HepG2 (cell line): ENCODE data around the gene ZFPL1. TPM values are rescaled to one million over a fixed set of nuclear protein-coding genes. Genes with fewer than 3 reads are reported as not detected.
A peak's percentile ranks its signal among the peaks of the same experiment; 100 is the strongest.

Experiments used
- CAMTA2 ChIP-seq: sonication (generic); formaldehyde crosslinking; IDR thresholded peaks from 2 replicates; pipeline ENCODE4 v1.4.0; 2020; ENCODE audit warnings: mild to moderate bottlenecking, missing genetic modification reagents, borderline replicate concordance
- ELF4 ChIP-seq: sonication (generic); formaldehyde crosslinking; IDR thresholded peaks from 2 replicates; pipeline ENCODE4 v1.5.0; 2020; ENCODE audit warnings: missing genetic modification reagents, mild to moderate bottlenecking, moderate library complexity, borderline replicate concordance
- ETV5 ChIP-seq: IDR thresholded peaks from 2 replicates; pipeline ENCODE4 v1.6.1; 2018; ENCODE audit warnings: missing biosample characterization, missing genetic modification reagents, inconsistent platforms, borderline replicate concordance
- JDP2 ChIP-seq: sonication (generic); formaldehyde crosslinking; IDR thresholded peaks from 2 replicates; pipeline ENCODE4 v1.8.1; 2022; ENCODE audit warnings: missing genetic modification reagents, borderline replicate concordance
- KAT8 ChIP-seq: IDR thresholded peaks from 2 replicates; pipeline ENCODE4 v1.6.1; 2016; ENCODE audit warnings: missing genetic modification reagents, missing compliant biosample characterization
- NBN ChIP-seq: fragments of 450-650 bp; conservative IDR thresholded peaks from 2 replicates; pipeline ENCODE4 v1.6.1; 2017
- NR2C2 ChIP-seq: sonication (generic); formaldehyde crosslinking; IDR thresholded peaks from 2 replicates; pipeline ENCODE4 v1.4.0; 2020; ENCODE audit warnings: missing genetic modification reagents, mild to moderate bottlenecking, moderate library complexity, borderline replicate concordance
- PTBP1 ChIP-seq: fragments of 200-400 bp; formaldehyde crosslinking; IDR thresholded peaks from 2 replicates; pipeline ENCODE4 v1.6.1; 2018; ENCODE audit warnings: low read length, low read depth; ENCODE audit not compliant: poor library complexity, severe bottlenecking
- SP5 ChIP-seq: IDR thresholded peaks from 2 replicates; pipeline ENCODE4 v1.6.1; 2016; ENCODE audit warnings: low read depth, borderline replicate concordance
- TCF7 ChIP-seq: sonication (generic); IDR thresholded peaks from 2 replicates; pipeline ENCODE4 v1.6.1; 2016; ENCODE audit warnings: antibody characterized with exemption, low read depth
- ZFY ChIP-seq: sonication (generic); formaldehyde crosslinking; IDR thresholded peaks from 2 replicates; pipeline ENCODE4 v1.4.0; 2020; ENCODE audit warnings: missing genetic modification reagents
- ZNF33B ChIP-seq: sonication (generic); formaldehyde crosslinking; IDR thresholded peaks from 2 replicates; pipeline ENCODE4 v1.5.1; 2020; ENCODE audit warnings: mild to moderate bottlenecking, missing genetic modification reagents
- ZNF747 ChIP-seq: sonication (generic); formaldehyde crosslinking; IDR thresholded peaks from 2 replicates; pipeline ENCODE4 v1.8.1; 2023; ENCODE audit warnings: missing genetic modification reagents, mild to moderate bottlenecking, borderline replicate concordance
- polyA plus RNA-seq, 8 experiments: library from polyadenylated mRNA; depleted of rRNA in 3 of 8; stranded (reverse) in 7 of 8; unstranded in 1 of 8; fragments of >200 nt; fragmentation: Illumina TruSeq in 4 of 8; extraction: Trizol in 4 of 8; gene quantifications; 2 replicates each; pipeline versions ENCODE4 v1.2.1 to v1.2.3, GENCODE V29; 2011 to 2016; ENCODE audit warnings: low read depth in 4 of 8, missing spikeins in 1 of 8, mixed read lengths in 1 of 8; ENCODE audit not compliant: insufficient read depth in 1 of 8
- total RNA-seq, 5 experiments: library from RNA; depleted of rRNA; stranded (reverse); fragments of >200 nt; fragmentation: Illumina TruSeq; extraction: Trizol; gene quantifications; 2 replicates each; pipeline ENCODE4 v1.2.3, GENCODE V29; 2016; ENCODE audit warnings: low read depth in 1 of 5
- TF ChIP-seq, protein P1 (sequence below): sonication (generic); formaldehyde crosslinking; IDR thresholded peaks from 2 replicates; pipeline ENCODE4 v1.5.1; 2020; ENCODE audit warnings: mild to moderate bottlenecking, missing genetic modification reagents, moderate library complexity
- TF ChIP-seq, protein P2 (sequence below): sonication (generic); formaldehyde crosslinking; IDR thresholded peaks from 2 replicates; pipeline ENCODE4 v1.4.0; 2020; ENCODE audit warnings: missing genetic modification reagents, mild to moderate bottlenecking, borderline replicate concordance
- TF ChIP-seq, protein P3 (sequence below): IDR thresholded peaks from 2 replicates; pipeline ENCODE4 v1.6.1; 2016; ENCODE audit warnings: low read depth, control low read depth
- TF ChIP-seq, protein P4 (sequence below): sonication (generic); formaldehyde crosslinking; IDR thresholded peaks from 2 replicates; pipeline ENCODE4 v1.4.0; 2020; ENCODE audit warnings: missing genetic modification reagents

ZFPL1 gene
- total and polyA plus RNA-seq, 2 of the 13 experiments (the other 11 are each of a cell fraction or from before 2014, with no cell fraction given): 32.2 to 56.0 TPM

DNA sequence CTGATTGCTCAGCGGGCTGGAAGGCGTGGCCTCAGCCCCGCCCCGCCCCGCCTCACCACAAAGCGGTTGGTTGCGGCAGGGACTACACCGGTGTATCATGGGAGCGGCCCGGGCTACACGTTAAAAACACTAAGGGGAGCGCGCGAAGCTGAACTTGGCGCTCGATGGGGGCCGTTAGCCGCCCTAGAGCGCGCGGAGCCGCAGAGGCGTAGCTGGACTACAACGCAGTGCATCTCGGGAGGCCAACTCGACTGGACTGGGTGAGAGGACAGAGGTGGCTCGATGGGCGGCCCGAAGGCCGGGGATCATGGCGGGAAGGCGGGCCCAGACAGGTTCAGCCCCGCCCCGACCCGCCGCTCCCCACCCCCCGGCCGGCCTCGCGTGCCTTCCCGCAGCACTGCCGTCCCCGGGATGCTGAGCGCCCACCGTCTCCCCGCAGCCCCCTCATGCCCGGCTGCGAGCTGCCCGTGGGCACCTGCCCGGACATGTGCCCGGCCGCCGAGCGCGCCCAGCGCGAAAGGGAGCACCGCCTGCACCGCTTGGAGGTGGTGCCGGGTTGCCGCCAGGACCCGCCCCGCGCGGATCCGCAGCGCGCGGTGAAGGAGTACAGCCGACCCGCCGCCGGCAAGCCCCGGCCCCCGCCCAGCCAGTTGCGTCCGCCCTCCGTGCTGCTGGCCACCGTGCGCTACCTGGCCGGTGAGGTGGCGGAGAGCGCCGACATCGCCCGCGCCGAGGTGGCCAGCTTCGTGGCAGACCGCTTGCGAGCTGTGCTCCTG, 43.0 kb upstream of the ZFPL1 start, which contains the start of gene SAC3D1 (continued):
- TF ChIP-seq, protein P1, sequence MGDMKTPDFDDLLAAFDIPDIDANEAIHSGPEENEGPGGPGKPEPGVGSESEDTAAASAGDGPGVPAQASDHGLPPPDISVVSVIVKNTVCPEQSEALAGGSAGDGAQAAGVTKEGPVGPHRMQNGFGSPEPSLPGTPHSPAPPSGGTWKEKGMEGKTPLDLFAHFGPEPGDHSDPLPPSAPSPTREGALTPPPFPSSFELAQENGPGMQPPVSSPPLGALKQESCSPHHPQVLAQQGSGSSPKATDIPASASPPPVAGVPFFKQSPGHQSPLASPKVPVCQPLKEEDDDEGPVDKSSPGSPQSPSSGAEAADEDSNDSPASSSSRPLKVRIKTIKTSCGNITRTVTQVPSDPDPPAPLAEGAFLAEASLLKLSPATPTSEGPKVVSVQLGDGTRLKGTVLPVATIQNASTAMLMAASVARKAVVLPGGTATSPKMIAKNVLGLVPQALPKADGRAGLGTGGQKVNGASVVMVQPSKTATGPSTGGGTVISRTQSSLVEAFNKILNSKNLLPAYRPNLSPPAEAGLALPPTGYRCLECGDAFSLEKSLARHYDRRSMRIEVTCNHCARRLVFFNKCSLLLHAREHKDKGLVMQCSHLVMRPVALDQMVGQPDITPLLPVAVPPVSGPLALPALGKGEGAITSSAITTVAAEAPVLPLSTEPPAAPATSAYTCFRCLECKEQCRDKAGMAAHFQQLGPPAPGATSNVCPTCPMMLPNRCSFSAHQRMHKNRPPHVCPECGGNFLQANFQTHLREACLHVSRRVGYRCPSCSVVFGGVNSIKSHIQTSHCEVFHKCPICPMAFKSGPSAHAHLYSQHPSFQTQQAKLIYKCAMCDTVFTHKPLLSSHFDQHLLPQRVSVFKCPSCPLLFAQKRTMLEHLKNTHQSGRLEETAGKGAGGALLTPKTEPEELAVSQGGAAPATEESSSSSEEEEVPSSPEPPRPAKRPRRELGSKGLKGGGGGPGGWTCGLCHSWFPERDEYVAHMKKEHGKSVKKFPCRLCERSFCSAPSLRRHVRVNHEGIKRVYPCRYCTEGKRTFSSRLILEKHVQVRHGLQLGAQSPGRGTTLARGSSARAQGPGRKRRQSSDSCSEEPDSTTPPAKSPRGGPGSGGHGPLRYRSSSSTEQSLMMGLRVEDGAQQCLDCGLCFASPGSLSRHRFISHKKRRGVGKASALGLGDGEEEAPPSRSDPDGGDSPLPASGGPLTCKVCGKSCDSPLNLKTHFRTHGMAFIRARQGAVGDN (CRISPR knock-in tag): peak; percentile 89
- TF ChIP-seq NBN: no peak
- TF ChIP-seq ELF4 (CRISPR knock-in tag): no peak
- peak; percentile 75 for TF ChIP-seq ZFY (CRISPR knock-in tag)
- TF ChIP-seq CAMTA2 (CRISPR knock-in tag): no peak; the same call in 1 of the 2 replicates
- no peak for TF ChIP-seq ZNF33B (CRISPR knock-in tag)
- TF ChIP-seq SP5 (CRISPR knock-in tag): peak; percentile 17; the same call in 1 of the 2 replicates
- TF ChIP-seq TCF7: no peak
- peak; percentile 21; the same call in 1 of the 2 replicates for TF ChIP-seq ETV5 (CRISPR knock-in tag)
- TF ChIP-seq, protein P2, sequence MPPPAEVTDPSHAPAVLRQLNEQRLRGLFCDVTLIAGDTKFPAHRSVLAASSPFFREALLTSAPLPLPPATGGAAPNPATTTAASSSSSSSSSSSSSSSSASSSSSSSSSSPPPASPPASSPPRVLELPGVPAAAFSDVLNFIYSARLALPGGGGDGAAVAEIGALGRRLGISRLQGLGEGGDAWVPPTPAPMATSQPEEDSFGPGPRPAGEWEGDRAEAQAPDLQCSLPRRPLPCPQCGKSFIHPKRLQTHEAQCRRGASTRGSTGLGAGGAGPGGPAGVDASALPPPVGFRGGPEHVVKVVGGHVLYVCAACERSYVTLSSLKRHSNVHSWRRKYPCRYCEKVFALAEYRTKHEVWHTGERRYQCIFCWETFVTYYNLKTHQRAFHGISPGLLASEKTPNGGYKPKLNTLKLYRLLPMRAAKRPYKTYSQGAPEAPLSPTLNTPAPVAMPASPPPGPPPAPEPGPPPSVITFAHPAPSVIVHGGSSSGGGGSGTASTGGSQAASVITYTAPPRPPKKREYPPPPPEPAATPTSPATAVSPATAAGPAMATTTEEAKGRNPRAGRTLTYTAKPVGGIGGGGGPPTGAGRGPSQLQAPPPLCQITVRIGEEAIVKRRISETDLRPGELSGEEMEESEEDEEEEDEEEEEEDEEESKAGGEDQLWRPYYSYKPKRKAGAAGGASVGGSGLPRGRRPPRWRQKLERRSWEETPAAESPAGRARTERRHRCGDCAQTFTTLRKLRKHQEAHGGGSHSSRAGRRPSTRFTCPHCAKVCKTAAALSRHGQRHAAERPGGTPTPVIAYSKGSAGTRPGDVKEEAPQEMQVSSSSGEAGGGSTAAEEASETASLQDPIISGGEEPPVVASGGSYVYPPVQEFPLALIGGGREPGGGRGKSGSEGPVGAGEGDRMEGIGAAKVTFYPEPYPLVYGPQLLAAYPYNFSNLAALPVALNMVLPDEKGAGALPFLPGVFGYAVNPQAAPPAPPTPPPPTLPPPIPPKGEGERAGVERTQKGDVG (CRISPR knock-in tag): no peak
- peak; percentile 53 for TF ChIP-seq PTBP1
- TF ChIP-seq, protein P3, sequence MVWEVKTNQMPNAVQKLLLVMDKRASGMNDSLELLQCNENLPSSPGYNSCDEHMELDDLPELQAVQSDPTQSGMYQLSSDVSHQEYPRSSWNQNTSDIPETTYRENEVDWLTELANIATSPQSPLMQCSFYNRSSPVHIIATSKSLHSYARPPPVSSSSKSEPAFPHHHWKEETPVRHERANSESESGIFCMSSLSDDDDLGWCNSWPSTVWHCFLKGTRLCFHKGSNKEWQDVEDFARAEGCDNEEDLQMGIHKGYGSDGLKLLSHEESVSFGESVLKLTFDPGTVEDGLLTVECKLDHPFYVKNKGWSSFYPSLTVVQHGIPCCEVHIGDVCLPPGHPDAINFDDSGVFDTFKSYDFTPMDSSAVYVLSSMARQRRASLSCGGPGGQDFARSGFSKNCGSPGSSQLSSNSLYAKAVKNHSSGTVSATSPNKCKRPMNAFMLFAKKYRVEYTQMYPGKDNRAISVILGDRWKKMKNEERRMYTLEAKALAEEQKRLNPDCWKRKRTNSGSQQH: no peak
- TF ChIP-seq KAT8: peak; percentile 77
- TF ChIP-seq, protein P4, sequence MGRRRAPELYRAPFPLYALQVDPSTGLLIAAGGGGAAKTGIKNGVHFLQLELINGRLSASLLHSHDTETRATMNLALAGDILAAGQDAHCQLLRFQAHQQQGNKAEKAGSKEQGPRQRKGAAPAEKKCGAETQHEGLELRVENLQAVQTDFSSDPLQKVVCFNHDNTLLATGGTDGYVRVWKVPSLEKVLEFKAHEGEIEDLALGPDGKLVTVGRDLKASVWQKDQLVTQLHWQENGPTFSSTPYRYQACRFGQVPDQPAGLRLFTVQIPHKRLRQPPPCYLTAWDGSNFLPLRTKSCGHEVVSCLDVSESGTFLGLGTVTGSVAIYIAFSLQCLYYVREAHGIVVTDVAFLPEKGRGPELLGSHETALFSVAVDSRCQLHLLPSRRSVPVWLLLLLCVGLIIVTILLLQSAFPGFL (CRISPR knock-in tag): no peak
- TF ChIP-seq NR2C2: peak; percentile 87
- TF ChIP-seq JDP2 (CRISPR knock-in tag): peak; percentile 33; the same call in 1 of the 2 replicates
- no peak for TF ChIP-seq ZNF747 (CRISPR knock-in tag)
